HG03378 (cell line): Measurements from ENCODE around the gene GNAI3.

Experiments
- ATAC-seq: cut with Tn5 transposase; IDR thresholded peaks from one replicate; pipeline ENCODE4 v1.9.1; 2021; ENCODE audit warnings: mild to moderate bottlenecking, moderate library complexity; ENCODE audit not compliant: unreplicated experiment

GNAI3 gene

GRCh38 chr1:109622137-109622892 is 73.9 kb downstream of the GNAI3 start:
- ATAC-seq, result no peak

- ATAC-seq, result no peak
Observed at GRCh38 chr1:109622895-109623294, 74.5 kb downstream of the GNAI3 start.

- ATAC-seq, result no peak
Observed at GRCh38 chr1:109623601-109624161, 75.3 kb downstream of the GNAI3 start.

GRCh38 chr1:109624201-109625010 is 76.0 kb downstream of the GNAI3 start:
- no peak for ATAC-seq

- ATAC-seq, result no peak
Observed at GRCh38 chr1:109625176-109625575, 76.8 kb downstream of the GNAI3 start.

- no peak for ATAC-seq
Observed at GRCh38 chr1:109625601-109626560, 77.5 kb downstream of the GNAI3 start.

GRCh38 chr1:109626682-109627408 is 78.4 kb downstream of the GNAI3 start:
- no peak for ATAC-seq

GRCh38 chr1:109627692-109628399 is 79.4 kb downstream of the GNAI3 start:
- no peak for ATAC-seq

- ATAC-seq, result no peak
Observed at GRCh38 chr1:109628540-109629321, 80.3 kb downstream of the GNAI3 start.

- ATAC-seq, result no peak
Observed at GRCh38 chr1:109629372-109630030, 81.1 kb downstream of the GNAI3 start.

- no peak for ATAC-seq
Observed at GRCh38 chr1:109630081-109630897, 81.9 kb downstream of the GNAI3 start.

- ATAC-seq, result no peak
Observed at GRCh38 chr1:109630898-109631512, 82.6 kb downstream of the GNAI3 start.

GRCh38 chr1:109631513-109632505 is 83.4 kb downstream of the GNAI3 start:
- no peak for ATAC-seq

GRCh38 chr1:109632671-109633346 is 84.4 kb downstream of the GNAI3 start:
- ATAC-seq, result no peak

GRCh38 chr1:109634292-109634691 is 85.9 kb downstream of the GNAI3 start:
- ATAC-seq, result no peak
